IMR-90 (cell line): ENCODE data around the gene KIF16B. TPM values are rescaled to one million over a fixed set of nuclear protein-coding genes. Genes with fewer than 3 reads are reported as not detected.

Experiments
- ATAC-seq: fragments of 200-7000 bp; cut with Tn5 transposase; 2 replicates; pipeline ENCODE4 v1.9.1; 2020; ENCODE audit warnings: low read depth, mild to moderate bottlenecking, moderate library complexity
- BruUV-seq: library from RNA; stranded (reverse); fragments of 400-500 nt; replicated peaks from 2 replicates; lab custom pipeline; 2021; lab: Mats Ljungman, UMichigan
- CTCF ChIA-PET: fragments of 300-600 bp; formaldehyde crosslinking; extraction: SDS; loops from one replicate; lab custom pipeline; 2021; ENCODE audit warnings: antibody characterized with exemption; lab: Yijun Ruan, JAX
- POLR2A ChIA-PET: fragments of 300-600 bp; sonication (Branson Sonifier 250); formaldehyde crosslinking; loops from one replicate; lab custom pipeline; 2022; ENCODE audit warnings: antibody characterized with exemption; ENCODE audit not compliant: unreplicated experiment; lab: Charles Lee
- DNase-seq: peaks from one replicate; pipeline ENCODE4 v3.0.0; 2013
- H2AFZ ChIP-seq: replicated peaks from 2 replicates; pipeline ENCODE3; 2013; ENCODE audit warnings: low read length, mild to moderate bottlenecking; ENCODE audit not compliant: poor library complexity
- H2AK5ac ChIP-seq: 2 replicates; pipeline ENCODE4 v1.6.1; 2013; ENCODE audit warnings: low read depth, low read length, inconsistent platforms
- H2AK9ac ChIP-seq: replicated peaks from 2 replicates; pipeline ENCODE3; 2013; ENCODE audit warnings: mild to moderate bottlenecking, low read depth, low read length, moderate library complexity; ENCODE audit not compliant: poor library complexity
- H2BK120ac ChIP-seq: 2 replicates; pipeline ENCODE4 v1.6.1; 2013; ENCODE audit warnings: low read depth, low read length, inconsistent platforms
- H2BK15ac ChIP-seq: 3 replicates; pipeline ENCODE4 v1.6.1; 2013; ENCODE audit warnings: low read depth, low read length, inconsistent platforms
- H2BK20ac ChIP-seq: 2 replicates; pipeline ENCODE4 v1.6.1; 2013; ENCODE audit warnings: low read depth, mild to moderate bottlenecking, inconsistent platforms, low read length, moderate library complexity
- H2BK5ac ChIP-seq: 2 replicates; pipeline ENCODE4 v1.6.1; 2013; ENCODE audit warnings: mild to moderate bottlenecking, low read depth, low read length, inconsistent platforms; ENCODE audit not compliant: poor library complexity, severe bottlenecking
- H3K14ac ChIP-seq: replicated peaks from 2 replicates; pipeline ENCODE4 v1.6.1; 2013; ENCODE audit warnings: low read depth, low read length, inconsistent platforms
- H3K18ac ChIP-seq: 2 replicates; pipeline ENCODE4 v1.6.1; 2013; ENCODE audit warnings: low read depth, low read length, control low read depth
- H3K23ac ChIP-seq: 2 replicates; pipeline ENCODE4 v1.6.1; 2013; ENCODE audit warnings: low read depth, low read length, inconsistent platforms
- H3K27ac ChIP-seq: 2 replicates; pipeline ENCODE4 v1.5.1; 2013; ENCODE audit warnings: mild to moderate bottlenecking, control low read depth, low read length; ENCODE audit not compliant: insufficient read depth
- H3K27me3 ChIP-seq: 2 replicates; pipeline ENCODE4 v1.6.1; 2013; ENCODE audit warnings: low read length; ENCODE audit not compliant: control insufficient read depth, insufficient read depth
- H3K36me3 ChIP-seq: 2 replicates; pipeline ENCODE4 v1.6.1; 2013; ENCODE audit warnings: low read length, mixed read lengths; ENCODE audit not compliant: control insufficient read depth, insufficient read depth
- H3K4ac ChIP-seq: 2 replicates; pipeline ENCODE4 v1.6.1; 2013; ENCODE audit warnings: low read depth, low read length, inconsistent platforms
- H3K4me1 ChIP-seq: 2 replicates; pipeline ENCODE4 v1.6.1; 2013; ENCODE audit warnings: low read length, mixed read lengths; ENCODE audit not compliant: control insufficient read depth, insufficient read depth
- H3K4me2 ChIP-seq: 2 replicates; pipeline ENCODE4 v1.6.1; 2013; ENCODE audit warnings: low read depth, mild to moderate bottlenecking, control low read depth, low read length, moderate library complexity
- H3K4me3 ChIP-seq: 2 replicates; pipeline ENCODE4 v1.5.1; 2013; ENCODE audit warnings: low read depth, mild to moderate bottlenecking, control low read depth, low read length, moderate library complexity; ENCODE audit not compliant: insufficient read depth
- H3K56ac ChIP-seq: 2 replicates; pipeline ENCODE4 v1.6.1; 2013; ENCODE audit warnings: low read length, inconsistent platforms; ENCODE audit not compliant: insufficient read depth; ENCODE audit errors: extremely low read depth
- H3K79me1 ChIP-seq, 2 experiments: 2 replicates each; pipeline ENCODE4 v1.6.1; 2013; ENCODE audit warnings: low read length in 2 of 2, inconsistent platforms in 1 of 2, low read depth in 1 of 2
- H3K9ac ChIP-seq: 2 replicates; pipeline ENCODE4 v1.6.1; 2013; ENCODE audit warnings: low read depth, low read length, control low read depth
- H3K9me1 ChIP-seq: 2 replicates; pipeline ENCODE4 v1.6.1; 2013; ENCODE audit warnings: low read length, inconsistent platforms; ENCODE audit not compliant: insufficient read depth
- H3K9me3 ChIP-seq: 2 replicates; pipeline ENCODE4 v1.6.1; 2013; ENCODE audit warnings: low read length; ENCODE audit not compliant: control insufficient read depth, insufficient read depth
- H4K20me1 ChIP-seq: 2 replicates; pipeline ENCODE4 v1.6.1; 2013; ENCODE audit warnings: low read length, inconsistent platforms; ENCODE audit not compliant: insufficient read depth
- H4K5ac ChIP-seq: 2 replicates; pipeline ENCODE4 v1.6.1; 2013; ENCODE audit warnings: mild to moderate bottlenecking, low read depth, low read length, control low read depth
- H4K8ac ChIP-seq, 2 experiments: 2 replicates each; pipeline ENCODE4 v1.6.1; 2013; ENCODE audit warnings: low read depth in 2 of 2, low read length in 2 of 2, control low read depth in 1 of 2, inconsistent platforms in 1 of 2
- H4K91ac ChIP-seq: 2 replicates; pipeline ENCODE4 v1.6.1; 2013; ENCODE audit warnings: low read depth, low read length, inconsistent platforms; ENCODE audit not compliant: insufficient read depth
- BHLHE40 ChIP-seq: fragments of 150-350 bp; IDR thresholded peaks from 2 replicates; pipeline ENCODE4 v1.6.1; 2016; ENCODE audit warnings: mild to moderate bottlenecking, low read depth, low read length
- CEBPB ChIP-seq: IDR thresholded peaks from 2 replicates; pipeline ENCODE4 v1.6.1; 2012; ENCODE audit warnings: low read depth, low read length, improper control_type of control experiment
- CHD1 ChIP-seq: IDR thresholded peaks from 2 replicates; pipeline ENCODE4 v1.6.1; 2012; ENCODE audit warnings: low read depth, low read length, improper control_type of control experiment
- ELK1 ChIP-seq: fragments of 150-350 bp; IDR thresholded peaks from 2 replicates; pipeline ENCODE4 v1.6.1; 2016; ENCODE audit warnings: low read depth, mild to moderate bottlenecking, low read length, moderate library complexity, borderline replicate concordance
- FOS ChIP-seq: fragments of 150-350 bp; IDR thresholded peaks from 2 replicates; pipeline ENCODE4 v1.6.1; 2016; ENCODE audit warnings: low read depth, low read length
- MAFK ChIP-seq: IDR thresholded peaks from 2 replicates; pipeline ENCODE4 v1.6.1; 2012; ENCODE audit warnings: low read depth, low read length, improper control_type of control experiment
- MAZ ChIP-seq: IDR thresholded peaks from 2 replicates; pipeline ENCODE4 v1.6.1; 2012; ENCODE audit warnings: low read depth, mild to moderate bottlenecking, low read length, improper control_type of control experiment, moderate library complexity, borderline replicate concordance
- MXI1 ChIP-seq: IDR thresholded peaks from 2 replicates; pipeline ENCODE4 v1.6.1; 2012; ENCODE audit warnings: low read depth, mild to moderate bottlenecking, low read length, moderate library complexity, borderline replicate concordance
- NFE2L2 ChIP-seq: fragments of 150-350 bp; IDR thresholded peaks from 2 replicates; pipeline ENCODE4 v1.6.1; 2016; ENCODE audit warnings: low read depth, mild to moderate bottlenecking, low read length
- POLR2A ChIP-seq: IDR thresholded peaks from 2 replicates; pipeline ENCODE4 v1.6.1; 2012; ENCODE audit warnings: mild to moderate bottlenecking, low read depth, low read length
- RAD21 ChIP-seq: IDR thresholded peaks from 2 replicates; pipeline ENCODE4 v1.6.1; 2012; ENCODE audit warnings: low read length, improper control_type of control experiment
- RCOR1 ChIP-seq: IDR thresholded peaks from 2 replicates; pipeline ENCODE4 v1.6.1; 2012; ENCODE audit warnings: mild to moderate bottlenecking, low read length, improper control_type of control experiment; ENCODE audit not compliant: insufficient replicate concordance
- RFX5 ChIP-seq: IDR thresholded peaks from 2 replicates; pipeline ENCODE4 v1.8.0; 2012; ENCODE audit warnings: low read depth, mild to moderate bottlenecking, low read length, moderate library complexity
- SMC3 ChIP-seq: fragments of 150-350 bp; IDR thresholded peaks from 2 replicates; pipeline ENCODE4 v1.6.1; 2016; ENCODE audit warnings: low read depth, mild to moderate bottlenecking, antibody characterized with exemption, low read length, moderate library complexity
- dilution Hi-C: fragments of 300-500 bp; cut with HindIII; formaldehyde crosslinking; loops from one replicate; pipeline ENCODE4 v1.14.3; 2018; ENCODE audit warnings: low sequenced_read_pairs; ENCODE audit not compliant: unreplicated experiment
- in situ Hi-C: fragments of 300-500 bp; cut with MboI; formaldehyde crosslinking; loops from 3 replicates; pipeline ENCODE4 v1.14.3; 2019; ENCODE audit warnings: low sequenced_read_pairs, inconsistent platforms, mixed read lengths
- intact Hi-C: fragments of 100-400 bp; cut with micrococcal nuclease; formaldehyde crosslinking; loops from 2 replicates; pipeline ENCODE4 v1.10.0; 2022
- polyA plus RNA-seq, 3 experiments: library from polyadenylated mRNA; depleted of rRNA; stranded (reverse); fragments of >200 nt; gene quantifications; 2 replicates each; pipeline ENCODE4 v1.2.3, GENCODE V29; 2012; ENCODE audit warnings: low replicate concordance in 1 of 3
- total RNA-seq: library from RNA; depleted of rRNA; stranded (reverse); fragments of >200 nt; gene quantifications from 2 replicates; pipeline ENCODE4 v1.2.3, GENCODE V29; 2012
- TF ChIP-seq, protein P1 (sequence below): conservative IDR thresholded peaks from 2 replicates; pipeline ENCODE4 v1.5.1; 2012; ENCODE audit warnings: mild to moderate bottlenecking, low read depth, low read length, improper control_type of control experiment
- TF ChIP-seq, protein P2 (sequence below): fragments of 150-350 bp; IDR thresholded peaks from 2 replicates; pipeline ENCODE4 v1.6.1; 2017; ENCODE audit warnings: mild to moderate bottlenecking, antibody characterized with exemption, low read length, low read depth

The KIF16B gene
- total and polyA plus RNA-seq, 2 of the 4 experiments (the other 2 are of a cell fraction) = 4.7 to 10.0 TPM

- ChIA-PET CTCF (no interaction called here), POLR2A (no interaction called here)
- DNase-seq = no peak
- Histone ChIP-seq H2BK5ac (no peak overlapping the region), H3K9me3 (no peaks in the 10 kb centered on the region), H3K9me1 (peaks cover 4% of the 10 kb centered on the region), H3K4ac (no peak overlapping the region), H3K4me2 (no peak overlapping the region), H2AK9ac (no peak overlapping the region), H3K56ac (no peak overlapping the region), H3K23ac (no peak overlapping the region), H4K20me1 (no peaks in the 10 kb centered on the region), H2BK15ac (no peak overlapping the region), H3K27me3 (no peaks in the 10 kb centered on the region), H3K14ac (no peak overlapping the region), H2BK120ac (no peak overlapping the region), H2AK5ac (no peak overlapping the region), H4K91ac (no peak overlapping the region), H3K18ac (no peak overlapping the region), H3K4me3 (no peak overlapping the region), H3K27ac (no peak overlapping the region), H2BK20ac (no peak overlapping the region), H3K4me1 (peaks cover 10% of the 10 kb centered on the region), H3K9ac (no peak overlapping the region), H2AFZ (no peak overlapping the region), H3K79me1 (peaks cover 0 to 9% of the 10 kb centered on the region in 2 experiments; a peak in 3 of 4 replicates), H4K8ac (no peak overlapping the region), H3K36me3 (no peaks in the 10 kb centered on the region), H4K5ac (no peak overlapping the region)
- ATAC-seq = no peak
- dilution Hi-C loops (no loop called here), intact Hi-C loops (no loop called here), in situ Hi-C loops (no loop called here)
- TF ChIP-seq MXI1 = no peak
- TF ChIP-seq RAD21 = no peak
- TF ChIP-seq MAZ = no peak
- TF ChIP-seq POLR2A = no peak
- no peak for TF ChIP-seq RFX5
- no peak for TF ChIP-seq CEBPB
- TF ChIP-seq FOS = no peak
- TF ChIP-seq CHD1 = no peak
- no peak for TF ChIP-seq RCOR1
- no peak for TF ChIP-seq MAFK
- no peak for TF ChIP-seq SMC3
- TF ChIP-seq, protein P1, sequence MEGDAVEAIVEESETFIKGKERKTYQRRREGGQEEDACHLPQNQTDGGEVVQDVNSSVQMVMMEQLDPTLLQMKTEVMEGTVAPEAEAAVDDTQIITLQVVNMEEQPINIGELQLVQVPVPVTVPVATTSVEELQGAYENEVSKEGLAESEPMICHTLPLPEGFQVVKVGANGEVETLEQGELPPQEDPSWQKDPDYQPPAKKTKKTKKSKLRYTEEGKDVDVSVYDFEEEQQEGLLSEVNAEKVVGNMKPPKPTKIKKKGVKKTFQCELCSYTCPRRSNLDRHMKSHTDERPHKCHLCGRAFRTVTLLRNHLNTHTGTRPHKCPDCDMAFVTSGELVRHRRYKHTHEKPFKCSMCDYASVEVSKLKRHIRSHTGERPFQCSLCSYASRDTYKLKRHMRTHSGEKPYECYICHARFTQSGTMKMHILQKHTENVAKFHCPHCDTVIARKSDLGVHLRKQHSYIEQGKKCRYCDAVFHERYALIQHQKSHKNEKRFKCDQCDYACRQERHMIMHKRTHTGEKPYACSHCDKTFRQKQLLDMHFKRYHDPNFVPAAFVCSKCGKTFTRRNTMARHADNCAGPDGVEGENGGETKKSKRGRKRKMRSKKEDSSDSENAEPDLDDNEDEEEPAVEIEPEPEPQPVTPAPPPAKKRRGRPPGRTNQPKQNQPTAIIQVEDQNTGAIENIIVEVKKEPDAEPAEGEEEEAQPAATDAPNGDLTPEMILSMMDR = no peak
- TF ChIP-seq, protein P2, sequence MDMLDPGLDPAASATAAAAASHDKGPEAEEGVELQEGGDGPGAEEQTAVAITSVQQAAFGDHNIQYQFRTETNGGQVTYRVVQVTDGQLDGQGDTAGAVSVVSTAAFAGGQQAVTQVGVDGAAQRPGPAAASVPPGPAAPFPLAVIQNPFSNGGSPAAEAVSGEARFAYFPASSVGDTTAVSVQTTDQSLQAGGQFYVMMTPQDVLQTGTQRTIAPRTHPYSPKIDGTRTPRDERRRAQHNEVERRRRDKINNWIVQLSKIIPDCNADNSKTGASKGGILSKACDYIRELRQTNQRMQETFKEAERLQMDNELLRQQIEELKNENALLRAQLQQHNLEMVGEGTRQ = no peak
- no peak for TF ChIP-seq NFE2L2
- TF ChIP-seq BHLHE40 = no peak
- no peak for TF ChIP-seq ELK1
- BruUV-seq = no TSS peak
Measured at GRCh38 chr20:16555754-16556153, 17.5 kb downstream of the KIF16B start.
